Measurements from ENCODE around the gene FSTL1. TPM values are rescaled to one million over a fixed set of nuclear protein-coding genes. Genes with fewer than 3 reads are reported as not detected.

The FSTL1 gene
- total and polyA plus RNA-seq, 2 of the 8 experiments (the other 6 are each of a cell fraction or from before 2014, with no cell fraction given) = 158 to 516 TPM

DNA sequence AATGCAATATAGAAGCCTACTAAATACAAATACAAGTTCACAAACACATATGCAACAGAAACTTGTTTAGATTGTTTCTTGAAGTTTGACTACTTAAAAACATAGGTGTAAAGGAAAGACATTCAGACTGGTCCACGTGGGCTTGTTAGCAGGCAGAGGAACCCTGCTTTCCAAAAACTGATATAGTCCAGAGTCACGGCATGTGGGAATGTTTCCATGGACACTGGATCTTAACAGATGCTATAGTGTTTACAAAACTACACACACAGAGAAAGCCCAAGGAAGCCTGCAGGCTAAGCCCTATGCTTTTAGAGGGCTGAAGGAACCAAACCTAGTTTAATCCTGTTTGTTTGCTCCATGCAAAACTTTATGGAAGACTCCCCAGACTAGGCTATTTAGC lies 56.4 kb downstream of the FSTL1 start (continued):
- TF ChIP-seq, protein P1, sequence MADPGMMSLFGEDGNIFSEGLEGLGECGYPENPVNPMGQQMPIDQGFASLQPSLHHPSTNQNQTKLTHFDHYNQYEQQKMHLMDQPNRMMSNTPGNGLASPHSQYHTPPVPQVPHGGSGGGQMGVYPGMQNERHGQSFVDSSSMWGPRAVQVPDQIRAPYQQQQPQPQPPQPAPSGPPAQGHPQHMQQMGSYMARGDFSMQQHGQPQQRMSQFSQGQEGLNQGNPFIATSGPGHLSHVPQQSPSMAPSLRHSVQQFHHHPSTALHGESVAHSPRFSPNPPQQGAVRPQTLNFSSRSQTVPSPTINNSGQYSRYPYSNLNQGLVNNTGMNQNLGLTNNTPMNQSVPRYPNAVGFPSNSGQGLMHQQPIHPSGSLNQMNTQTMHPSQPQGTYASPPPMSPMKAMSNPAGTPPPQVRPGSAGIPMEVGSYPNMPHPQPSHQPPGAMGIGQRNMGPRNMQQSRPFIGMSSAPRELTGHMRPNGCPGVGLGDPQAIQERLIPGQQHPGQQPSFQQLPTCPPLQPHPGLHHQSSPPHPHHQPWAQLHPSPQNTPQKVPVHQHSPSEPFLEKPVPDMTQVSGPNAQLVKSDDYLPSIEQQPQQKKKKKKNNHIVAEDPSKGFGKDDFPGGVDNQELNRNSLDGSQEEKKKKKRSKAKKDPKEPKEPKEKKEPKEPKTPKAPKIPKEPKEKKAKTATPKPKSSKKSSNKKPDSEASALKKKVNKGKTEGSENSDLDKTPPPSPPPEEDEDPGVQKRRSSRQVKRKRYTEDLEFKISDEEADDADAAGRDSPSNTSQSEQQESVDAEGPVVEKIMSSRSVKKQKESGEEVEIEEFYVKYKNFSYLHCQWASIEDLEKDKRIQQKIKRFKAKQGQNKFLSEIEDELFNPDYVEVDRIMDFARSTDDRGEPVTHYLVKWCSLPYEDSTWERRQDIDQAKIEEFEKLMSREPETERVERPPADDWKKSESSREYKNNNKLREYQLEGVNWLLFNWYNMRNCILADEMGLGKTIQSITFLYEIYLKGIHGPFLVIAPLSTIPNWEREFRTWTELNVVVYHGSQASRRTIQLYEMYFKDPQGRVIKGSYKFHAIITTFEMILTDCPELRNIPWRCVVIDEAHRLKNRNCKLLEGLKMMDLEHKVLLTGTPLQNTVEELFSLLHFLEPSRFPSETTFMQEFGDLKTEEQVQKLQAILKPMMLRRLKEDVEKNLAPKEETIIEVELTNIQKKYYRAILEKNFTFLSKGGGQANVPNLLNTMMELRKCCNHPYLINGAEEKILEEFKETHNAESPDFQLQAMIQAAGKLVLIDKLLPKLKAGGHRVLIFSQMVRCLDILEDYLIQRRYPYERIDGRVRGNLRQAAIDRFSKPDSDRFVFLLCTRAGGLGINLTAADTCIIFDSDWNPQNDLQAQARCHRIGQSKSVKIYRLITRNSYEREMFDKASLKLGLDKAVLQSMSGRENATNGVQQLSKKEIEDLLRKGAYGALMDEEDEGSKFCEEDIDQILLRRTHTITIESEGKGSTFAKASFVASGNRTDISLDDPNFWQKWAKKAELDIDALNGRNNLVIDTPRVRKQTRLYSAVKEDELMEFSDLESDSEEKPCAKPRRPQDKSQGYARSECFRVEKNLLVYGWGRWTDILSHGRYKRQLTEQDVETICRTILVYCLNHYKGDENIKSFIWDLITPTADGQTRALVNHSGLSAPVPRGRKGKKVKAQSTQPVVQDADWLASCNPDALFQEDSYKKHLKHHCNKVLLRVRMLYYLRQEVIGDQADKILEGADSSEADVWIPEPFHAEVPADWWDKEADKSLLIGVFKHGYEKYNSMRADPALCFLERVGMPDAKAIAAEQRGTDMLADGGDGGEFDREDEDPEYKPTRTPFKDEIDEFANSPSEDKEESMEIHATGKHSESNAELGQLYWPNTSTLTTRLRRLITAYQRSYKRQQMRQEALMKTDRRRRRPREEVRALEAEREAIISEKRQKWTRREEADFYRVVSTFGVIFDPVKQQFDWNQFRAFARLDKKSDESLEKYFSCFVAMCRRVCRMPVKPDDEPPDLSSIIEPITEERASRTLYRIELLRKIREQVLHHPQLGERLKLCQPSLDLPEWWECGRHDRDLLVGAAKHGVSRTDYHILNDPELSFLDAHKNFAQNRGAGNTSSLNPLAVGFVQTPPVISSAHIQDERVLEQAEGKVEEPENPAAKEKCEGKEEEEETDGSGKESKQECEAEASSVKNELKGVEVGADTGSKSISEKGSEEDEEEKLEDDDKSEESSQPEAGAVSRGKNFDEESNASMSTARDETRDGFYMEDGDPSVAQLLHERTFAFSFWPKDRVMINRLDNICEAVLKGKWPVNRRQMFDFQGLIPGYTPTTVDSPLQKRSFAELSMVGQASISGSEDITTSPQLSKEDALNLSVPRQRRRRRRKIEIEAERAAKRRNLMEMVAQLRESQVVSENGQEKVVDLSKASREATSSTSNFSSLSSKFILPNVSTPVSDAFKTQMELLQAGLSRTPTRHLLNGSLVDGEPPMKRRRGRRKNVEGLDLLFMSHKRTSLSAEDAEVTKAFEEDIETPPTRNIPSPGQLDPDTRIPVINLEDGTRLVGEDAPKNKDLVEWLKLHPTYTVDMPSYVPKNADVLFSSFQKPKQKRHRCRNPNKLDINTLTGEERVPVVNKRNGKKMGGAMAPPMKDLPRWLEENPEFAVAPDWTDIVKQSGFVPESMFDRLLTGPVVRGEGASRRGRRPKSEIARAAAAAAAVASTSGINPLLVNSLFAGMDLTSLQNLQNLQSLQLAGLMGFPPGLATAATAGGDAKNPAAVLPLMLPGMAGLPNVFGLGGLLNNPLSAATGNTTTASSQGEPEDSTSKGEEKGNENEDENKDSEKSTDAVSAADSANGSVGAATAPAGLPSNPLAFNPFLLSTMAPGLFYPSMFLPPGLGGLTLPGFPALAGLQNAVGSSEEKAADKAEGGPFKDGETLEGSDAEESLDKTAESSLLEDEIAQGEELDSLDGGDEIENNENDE (IDR thresholded peaks at IDR 0.05; ENCODE audit: insufficient replicate concordance, low read length) = no peak
- no peak for TF ChIP-seq SP1 (IDR thresholded peaks at IDR 0.05; ENCODE audit: low read depth, low read length)
- TF ChIP-seq KDM4A (IDR thresholded peaks at IDR 0.05; ENCODE audit: low read depth, low read length, severe bottlenecking) = no peak
